HG02763 (cell line): ENCODE measurements around the gene ZCCHC2.

Experiments used
- ATAC-seq: cut with Tn5 transposase; IDR thresholded peaks from one replicate; pipeline ENCODE4 v1.9.1; 2021; ENCODE audit warnings: mild to moderate bottlenecking, moderate library complexity; ENCODE audit not compliant: unreplicated experiment

ZCCHC2 gene

GRCh38 chr18:62522504-62523254, at the start of gene ZCCHC2:
Gene ZCCHC2 (plus strand): TSS chr18:62523025. CDS start chr18:62523425, 400 bp downstream.
- peak; percentile 66 for ATAC-seq

DNA sequence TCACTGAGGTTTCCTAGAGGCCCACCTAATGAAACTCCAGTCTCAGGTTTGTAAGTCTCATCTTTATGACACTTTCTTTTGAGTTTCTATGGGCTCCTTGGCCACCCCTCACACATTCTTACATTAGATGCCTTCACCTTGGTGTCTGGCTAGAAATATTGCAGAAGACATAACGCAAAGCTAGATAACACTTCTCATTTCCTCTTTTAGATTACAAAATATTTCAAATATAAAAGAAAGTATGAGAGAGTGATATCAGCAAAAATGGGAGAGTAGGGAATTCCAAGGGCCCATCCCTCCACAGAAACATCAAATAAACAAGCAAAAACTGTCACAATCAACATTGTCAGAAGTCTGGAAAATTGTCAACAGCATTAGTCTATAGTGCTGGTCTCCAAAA, 43.3 kb upstream of the ZCCHC2 start:
- no peak for ATAC-seq

DNA sequence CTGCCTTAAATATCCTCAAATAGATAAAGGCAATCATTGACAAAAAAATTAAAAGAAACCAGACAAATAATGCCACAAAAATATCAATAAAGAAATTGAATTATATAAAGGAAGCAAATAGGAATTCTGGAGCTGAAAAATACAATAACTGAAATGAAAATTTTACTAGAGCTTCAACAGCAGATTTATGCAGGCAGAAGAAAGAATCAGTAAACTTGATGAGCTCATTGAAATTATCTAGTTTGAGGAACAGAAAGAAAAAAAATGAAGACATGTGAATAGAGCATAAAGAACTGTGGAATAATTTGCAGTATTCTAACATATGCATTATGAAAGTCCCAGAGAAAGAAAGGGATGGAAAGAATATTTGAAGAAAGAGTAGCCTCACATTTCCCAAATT, 41.9 kb upstream of the ZCCHC2 start:
- ATAC-seq: no peak

DNA sequence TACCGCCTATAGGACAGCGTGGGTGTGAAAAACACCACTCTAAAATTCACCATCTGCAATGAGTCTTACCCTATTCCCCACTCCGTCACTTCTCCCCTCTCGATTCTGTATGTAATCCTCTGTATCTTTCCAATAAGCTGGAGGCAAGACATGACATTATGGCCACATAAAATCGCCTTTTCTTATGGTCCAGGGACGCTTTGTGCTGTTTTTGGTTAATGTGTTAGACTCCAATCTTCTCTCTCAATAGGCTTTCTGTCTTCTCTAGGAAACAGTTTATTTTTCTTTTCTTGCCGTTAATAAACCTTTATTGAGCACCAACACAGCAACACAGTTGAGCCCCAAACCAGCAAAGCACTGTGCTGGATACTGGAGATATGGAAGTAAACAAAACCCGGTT, 37.9 kb upstream of the ZCCHC2 start:
- no peak for ATAC-seq

- ATAC-seq: no peak
Measured at GRCh38 chr18:62485684-62486083, 37.1 kb upstream of the ZCCHC2 start.

GRCh38 chr18:62486290-62486964, 36.4 kb upstream of the ZCCHC2 start:
- no peak for ATAC-seq

DNA sequence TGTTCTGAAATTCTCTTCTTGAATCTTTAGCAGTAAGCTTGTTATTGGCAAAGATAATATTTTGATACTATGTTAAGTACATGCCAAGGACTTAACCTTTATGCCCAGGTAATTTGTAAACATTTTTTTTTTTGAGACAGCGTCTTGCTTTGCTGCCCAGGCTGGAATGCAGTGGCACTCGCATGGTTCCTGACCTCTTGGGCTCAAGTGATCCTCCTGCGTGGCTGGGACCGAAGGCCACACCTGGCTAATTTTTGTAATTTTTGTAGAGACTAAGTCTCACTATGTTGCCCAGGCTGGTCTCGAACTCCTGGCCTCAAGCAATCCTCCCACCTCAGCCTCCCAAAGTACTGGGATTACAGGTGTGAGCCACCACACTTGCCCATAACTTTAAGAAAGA, 35.7 kb upstream of the ZCCHC2 start:
- no peak for ATAC-seq

GRCh38 chr18:62490967-62491695, 31.7 kb upstream of the ZCCHC2 start:
- no peak for ATAC-seq

GRCh38 chr18:62493033-62493862, 29.6 kb upstream of the ZCCHC2 start:
- no peak for ATAC-seq

DNA sequence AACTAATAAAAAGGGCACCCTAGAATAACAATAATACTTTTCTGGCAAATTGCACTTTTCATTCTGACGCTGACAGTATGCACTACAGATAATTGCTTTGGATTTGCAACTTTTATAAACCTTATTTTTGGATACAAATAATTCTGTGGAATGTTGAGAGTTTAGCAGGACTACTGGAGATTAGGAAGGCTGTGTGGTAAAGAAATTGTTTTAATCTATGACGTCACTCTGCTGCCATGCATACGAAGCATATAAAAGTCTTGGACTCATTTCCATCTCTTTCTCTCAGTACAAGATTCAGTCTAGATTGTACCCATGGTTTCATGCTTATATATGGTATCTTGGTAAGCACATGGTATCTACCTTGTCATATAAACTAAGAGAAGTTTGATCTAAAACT, 28.1 kb upstream of the ZCCHC2 start:
- ATAC-seq: no peak

GRCh38 chr18:62496262-62496661, 26.6 kb upstream of the ZCCHC2 start:
- ATAC-seq: no peak

GRCh38 chr18:62497190-62497772, 25.5 kb upstream of the ZCCHC2 start:
- ATAC-seq: no peak

DNA sequence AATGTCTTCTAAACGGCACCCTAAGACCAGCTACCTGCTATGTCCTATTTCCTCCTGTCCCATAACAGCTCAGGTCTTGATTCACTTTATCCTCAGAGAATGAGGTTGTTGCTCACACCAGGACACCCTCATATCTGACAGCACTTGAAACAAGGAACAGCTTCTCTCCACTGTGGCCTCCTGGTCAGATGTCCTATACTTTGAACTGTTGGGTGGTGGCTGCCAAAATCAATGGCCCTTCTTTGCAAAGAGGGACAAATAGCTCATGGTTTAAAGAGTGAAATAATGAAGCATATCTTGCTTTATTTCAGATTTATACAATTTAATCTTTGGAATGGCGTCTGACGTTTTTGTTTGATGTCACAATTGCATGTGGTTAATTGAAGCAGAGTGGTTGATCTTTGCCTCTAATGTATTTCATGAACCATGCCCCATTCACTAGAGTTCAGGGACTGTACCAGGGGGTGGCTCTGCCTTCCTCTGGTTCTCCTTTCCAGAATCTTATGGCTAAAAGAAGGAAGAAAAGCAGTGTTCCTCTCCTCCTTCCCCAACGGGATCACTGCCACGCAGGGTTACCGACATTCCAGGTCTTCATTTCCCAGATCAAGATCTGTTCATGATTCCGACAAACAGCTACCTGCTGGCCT, 24.1 kb upstream of the ZCCHC2 start:
- no peak for ATAC-seq

GRCh38 chr18:62499263-62499650, 23.6 kb upstream of the ZCCHC2 start:
- no peak for ATAC-seq

DNA sequence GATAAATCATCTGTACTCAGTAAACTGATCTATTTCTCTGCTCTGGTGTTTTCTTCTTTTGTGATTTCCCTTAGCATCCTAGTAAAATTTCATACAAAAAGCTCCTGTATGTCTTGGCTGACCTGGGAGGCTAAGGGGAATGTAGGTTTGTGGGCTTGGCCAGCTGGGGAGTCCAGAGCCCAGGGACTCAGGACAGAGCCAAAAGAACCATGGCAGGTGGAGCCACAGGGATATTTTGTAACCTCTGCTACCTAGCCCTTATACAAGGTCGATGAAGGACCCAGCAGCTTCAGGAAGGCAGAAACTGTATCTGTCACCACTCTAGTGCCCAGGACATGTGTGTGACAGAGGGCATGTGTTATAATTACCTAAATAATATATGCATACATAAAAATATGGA, 22.7 kb upstream of the ZCCHC2 start:
- ATAC-seq: no peak

DNA sequence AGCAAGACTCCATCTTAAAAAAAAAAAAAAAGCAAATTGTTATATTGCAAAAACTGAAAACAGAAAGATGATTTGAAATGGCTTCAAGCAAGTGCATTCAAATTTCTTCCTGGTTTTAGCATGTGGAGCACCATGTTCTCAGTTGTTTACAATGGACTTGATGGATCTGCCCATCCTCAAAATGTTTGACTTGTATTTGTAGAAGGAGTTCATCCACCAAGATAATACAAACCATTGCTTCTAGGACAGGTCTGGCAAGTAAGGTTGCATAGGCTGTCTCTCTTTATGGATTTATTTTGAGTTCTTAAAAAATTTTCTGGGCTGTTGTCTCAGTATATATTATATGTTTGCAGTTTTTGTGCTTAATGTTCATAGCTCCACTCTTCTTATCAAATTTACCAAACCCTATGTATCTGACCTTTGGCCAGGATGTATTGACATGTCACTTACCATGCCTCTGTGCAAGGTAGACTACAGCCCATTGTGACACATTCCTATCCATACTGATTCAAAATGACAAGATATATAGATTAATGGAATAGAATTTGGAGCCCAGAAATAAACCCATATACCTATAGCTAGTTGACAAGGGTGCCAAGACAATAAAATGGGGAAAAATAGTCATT, 21.7 kb upstream of the ZCCHC2 start:
- no peak for ATAC-seq

GRCh38 chr18:62505669-62506494, 16.9 kb upstream of the ZCCHC2 start:
- ATAC-seq: peak; percentile 82

GRCh38 chr18:62506495-62507143, 16.2 kb upstream of the ZCCHC2 start:
- ATAC-seq: peak; percentile 5
